GM21381 (cell line): ENCODE measurements around the gene TXNRD3.
"Not testable (repeated sequence)": the region's sequence is repeated elsewhere in the genome, so short reads cannot be mapped to it uniquely, and the experiment has no call there.

ENCODE experiments used
- ATAC-seq: cut with Tn5 transposase; IDR thresholded peaks from one replicate; pipeline ENCODE4 v1.9.1; 2021; ENCODE audit warnings: mild to moderate bottlenecking, moderate library complexity; ENCODE audit not compliant: unreplicated experiment

TXNRD3 gene

GRCh38 chr3:126649556-126650092 lies 5.3 kb downstream of the TXNRD3 start:
- ATAC-seq: no peak

GRCh38 chr3:126646674-126647073 lies 8.2 kb downstream of the TXNRD3 start:
- ATAC-seq: no peak

- ATAC-seq: no peak
Measured at GRCh38 chr3:126644615-126645014, 10.3 kb downstream of the TXNRD3 start.

GRCh38 chr3:126638790-126639189 lies 16.1 kb downstream of the TXNRD3 start:
- ATAC-seq: no peak

GRCh38 chr3:126636436-126636835 lies 18.5 kb downstream of the TXNRD3 start:
- no peak for ATAC-seq

- ATAC-seq: no peak
Measured at GRCh38 chr3:126634803-126635202, 20.1 kb downstream of the TXNRD3 start.

- ATAC-seq: no peak
Measured at GRCh38 chr3:126630020-126630419, 24.9 kb downstream of the TXNRD3 start.

GRCh38 chr3:126625735-126626134 lies 29.2 kb downstream of the TXNRD3 start:
- not testable (repeated sequence) for ATAC-seq

- ATAC-seq: no peak
Measured at GRCh38 chr3:126622694-126623093, 32.2 kb downstream of the TXNRD3 start.

GRCh38 chr3:126621627-126622345 lies 33.1 kb downstream of the TXNRD3 start:
- no peak for ATAC-seq

- ATAC-seq: no peak
Measured at GRCh38 chr3:126621171-126621570, 33.8 kb downstream of the TXNRD3 start.

- no peak for ATAC-seq
Measured at GRCh38 chr3:126620738-126621137, 34.2 kb downstream of the TXNRD3 start.

- no peak for ATAC-seq
Measured at GRCh38 chr3:126618760-126619159, 36.2 kb downstream of the TXNRD3 start.

GRCh38 chr3:126618021-126618420 lies 36.9 kb downstream of the TXNRD3 start:
- no peak for ATAC-seq

GRCh38 chr3:126617571-126617970 lies 37.4 kb downstream of the TXNRD3 start:
- ATAC-seq: no peak

GRCh38 chr3:126616931-126617330 lies 38.0 kb downstream of the TXNRD3 start:
- ATAC-seq: no peak

GRCh38 chr3:126613479-126614188 lies 41.3 kb downstream of the TXNRD3 start:
- ATAC-seq: no peak

- ATAC-seq: no peak
Measured at GRCh38 chr3:126612479-126613205, 42.3 kb downstream of the TXNRD3 start.

GRCh38 chr3:126609909-126610308 lies 45.0 kb downstream of the TXNRD3 start:
- no peak for ATAC-seq

- no peak for ATAC-seq
Measured at GRCh38 chr3:126607214-126607908, 47.6 kb downstream of the TXNRD3 start.

GRCh38 chr3:126606001-126606400 lies 48.9 kb downstream of the TXNRD3 start:
- no peak for ATAC-seq
